PC-9 (cell line): ENCODE data around the gene CLPSL2. TPM values are rescaled to one million over a fixed set of nuclear protein-coding genes. Genes with fewer than 3 reads are reported as not detected.

ENCODE experiments used
- BruUV-seq: library from RNA; stranded (reverse); fragments of 400-500 nt; replicated peaks from 2 replicates; lab custom pipeline; 2021; lab: Mats Ljungman, UMichigan
- CTCF ChIA-PET: fragments of 300-600 bp; sonication (Branson Sonifier 250); formaldehyde crosslinking; loops from one replicate; lab custom pipeline; 2022; ENCODE audit warnings: antibody characterized with exemption; lab: Charles Lee
- POLR2A ChIA-PET: fragments of 300-600 bp; sonication (Branson Sonifier 250); formaldehyde crosslinking; loops from one replicate; lab custom pipeline; 2022; ENCODE audit warnings: antibody characterized with exemption; ENCODE audit not compliant: unreplicated experiment; lab: Charles Lee
- DNase-seq, 2 experiments: peaks; one replicate each; pipeline versions ENCODE4 v3.0.0 to v3.0.0-alpha.2; 2015 to 2022; ENCODE audit warnings: mixed read lengths in 1 of 2
- H2AFZ ChIP-seq: fragments of 200-600 bp; sonication (generic); 2 replicates; pipeline ENCODE4 v1.8.1; 2017; ENCODE audit warnings: antibody characterized with exemption
- H3F3A ChIP-seq: fragments of 200-600 bp; sonication (generic); 2 replicates; pipeline ENCODE4 v1.8.1; 2017; ENCODE audit warnings: antibody characterized with exemption, mild to moderate bottlenecking, low read depth; ENCODE audit not compliant: insufficient read depth
- H3K27ac ChIP-seq: fragments of 200-600 bp; sonication (generic); 2 replicates; pipeline ENCODE4 v1.6.1; 2016; ENCODE audit warnings: mixed run types
- H3K27me3 ChIP-seq: fragments of 200-600 bp; sonication (generic); 2 replicates; pipeline ENCODE4 v1.6.1; 2016; ENCODE audit warnings: low read depth, mixed run types; ENCODE audit not compliant: insufficient read depth
- H3K36me3 ChIP-seq: fragments of 200-600 bp; sonication (generic); 2 replicates; pipeline ENCODE4 v1.6.1; 2016; ENCODE audit warnings: low read depth, mixed run types
- H3K4me1 ChIP-seq: fragments of 200-600 bp; sonication (generic); replicated peaks from 2 replicates; pipeline ENCODE4 v1.6.1; 2016; ENCODE audit warnings: mixed run types; ENCODE audit not compliant: insufficient read depth
- H3K4me2 ChIP-seq: fragments of 200-600 bp; sonication (generic); 2 replicates; pipeline ENCODE4 v1.6.1; 2017; ENCODE audit warnings: mixed run types
- H3K4me3 ChIP-seq: fragments of 200-600 bp; sonication (generic); 2 replicates; pipeline ENCODE4 v1.6.1; 2016; ENCODE audit warnings: mixed run types
- H3K79me2 ChIP-seq: fragments of 200-600 bp; sonication (generic); 2 replicates; pipeline ENCODE4 v1.6.1; 2017; ENCODE audit warnings: low read depth, mixed run types
- H3K9me2 ChIP-seq: fragments of 200-600 bp; sonication (generic); 2 replicates; pipeline ENCODE4 v1.8.1; 2017; ENCODE audit warnings: mild to moderate bottlenecking; ENCODE audit not compliant: insufficient read depth
- H3K9me3 ChIP-seq: fragments of 200-600 bp; sonication (generic); 2 replicates; pipeline ENCODE4 v1.8.1; 2016; ENCODE audit warnings: low read depth; ENCODE audit not compliant: insufficient read depth
- H4K20me1 ChIP-seq: fragments of 200-600 bp; sonication (generic); 2 replicates; pipeline ENCODE4 v1.8.1; 2017; ENCODE audit not compliant: insufficient read depth
- EZH2 ChIP-seq: fragments of 200-600 bp; sonication (generic); IDR thresholded peaks from 2 replicates; pipeline ENCODE4 v1.8.0; 2017; ENCODE audit warnings: antibody characterized with exemption, low read depth
- intact Hi-C: fragments of 100-400 bp; cut with micrococcal nuclease; formaldehyde crosslinking; loops from one replicate; pipeline ENCODE4 v1.10.0; 2022; ENCODE audit not compliant: unreplicated experiment
- total RNA-seq: library from RNA; stranded (reverse); gene quantifications from 2 replicates; pipeline ENCODE4 v1.2.3, GENCODE V29; 2021
- TF ChIP-seq, protein P1 (sequence below): fragments of 200-600 bp; sonication (generic); conservative IDR thresholded peaks from 2 replicates; pipeline ENCODE4 v1.6.1; 2017; ENCODE audit warnings: mixed run types, antibody characterized with exemption, mild to moderate bottlenecking, moderate library complexity

The CLPSL2 gene
- total RNA-seq, 1 experiment from 2014 or later: 0.76 TPM

- Histone ChIP-seq H3K4me2 (no peak overlapping the region), H3K27me3 (no peaks in the 10 kb centered on the region), H4K20me1 (no peaks in the 10 kb centered on the region), H3K4me3 (no peak overlapping the region), H3K36me3 (no peaks in the 10 kb centered on the region), H3K4me1 (peaks cover 7% of the 10 kb centered on the region), H3K79me2 (no peaks in the 10 kb centered on the region), H2AFZ (no peak overlapping the region), H3K9me2 (no peaks in the 10 kb centered on the region), H3F3A (no peaks in the 10 kb centered on the region), H3K9me3 (no peaks in the 10 kb centered on the region), H3K27ac (no peak overlapping the region)
- no TSS peak for BruUV-seq
- peak; percentile 51 to 71 for DNase-seq
- TF ChIP-seq, protein P1, sequence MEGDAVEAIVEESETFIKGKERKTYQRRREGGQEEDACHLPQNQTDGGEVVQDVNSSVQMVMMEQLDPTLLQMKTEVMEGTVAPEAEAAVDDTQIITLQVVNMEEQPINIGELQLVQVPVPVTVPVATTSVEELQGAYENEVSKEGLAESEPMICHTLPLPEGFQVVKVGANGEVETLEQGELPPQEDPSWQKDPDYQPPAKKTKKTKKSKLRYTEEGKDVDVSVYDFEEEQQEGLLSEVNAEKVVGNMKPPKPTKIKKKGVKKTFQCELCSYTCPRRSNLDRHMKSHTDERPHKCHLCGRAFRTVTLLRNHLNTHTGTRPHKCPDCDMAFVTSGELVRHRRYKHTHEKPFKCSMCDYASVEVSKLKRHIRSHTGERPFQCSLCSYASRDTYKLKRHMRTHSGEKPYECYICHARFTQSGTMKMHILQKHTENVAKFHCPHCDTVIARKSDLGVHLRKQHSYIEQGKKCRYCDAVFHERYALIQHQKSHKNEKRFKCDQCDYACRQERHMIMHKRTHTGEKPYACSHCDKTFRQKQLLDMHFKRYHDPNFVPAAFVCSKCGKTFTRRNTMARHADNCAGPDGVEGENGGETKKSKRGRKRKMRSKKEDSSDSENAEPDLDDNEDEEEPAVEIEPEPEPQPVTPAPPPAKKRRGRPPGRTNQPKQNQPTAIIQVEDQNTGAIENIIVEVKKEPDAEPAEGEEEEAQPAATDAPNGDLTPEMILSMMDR: peak; percentile 88
- TF ChIP-seq EZH2: no peak
- ChIA-PET POLR2A (interaction anchor here (0.6 kb wide), 1 partner anchor 180 kb away, joined by 4 read pairs; no protein-coding TSS in a partner anchor), CTCF (interaction anchor here (0.6 to 2.1 kb wide), 10 partner anchors 9 to 389 kb away, joined by 3 to 18 read pairs (median 4); no protein-coding TSS in a partner anchor)
- intact Hi-C loops: loop anchor here (1.0 to 10.0 kb wide), 4 partner anchors 152 to 440 kb away; partner anchors contain the start of genes DEF6 and RPL10A
Measured at GRCh38 chr6:35736253-35736894, 40.0 kb upstream of the CLPSL2 start.

DNA sequence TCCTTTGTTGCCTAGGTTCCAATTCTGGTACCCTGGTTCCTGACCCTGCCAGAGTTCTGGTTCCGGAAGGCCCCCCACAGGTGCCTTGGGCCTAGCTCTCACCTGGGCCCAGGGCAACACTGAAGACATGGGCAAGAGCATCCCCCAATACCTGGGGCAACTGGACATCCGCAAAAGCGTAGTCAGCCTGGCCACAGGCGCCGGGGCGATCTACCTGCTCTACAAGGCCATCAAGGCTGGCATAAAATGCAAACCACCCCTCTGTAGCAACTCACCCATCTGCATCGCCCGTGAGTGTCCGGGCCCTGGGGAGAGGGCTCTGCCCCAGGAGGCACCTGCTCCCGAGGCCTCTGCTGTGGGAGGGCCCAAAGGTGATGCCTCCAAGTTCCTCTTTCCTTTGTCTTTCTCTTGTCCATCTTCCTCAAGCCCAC, 39.4 kb upstream of the CLPSL2 start, which contains the start of gene ARMC12:
Gene ARMC12 (plus strand): TSS at position 51 of the 431 bp plus-strand sequence. CDS start 77 bp downstream, at position 128.
- Histone ChIP-seq H3K4me1 (peaks cover 7% of the 10 kb centered on the region), H3K9me3 (no peaks in the 10 kb centered on the region), H3K27ac (no peak within 1 kb of the TSS), H2AFZ (no peak within 1 kb of the TSS), H3K4me2 (no peak within 1 kb of the TSS), H3K36me3 (no peaks in the 10 kb centered on the region), H3K4me3 (no peak within 1 kb of the TSS), H4K20me1 (no peaks in the 10 kb centered on the region), H3K27me3 (no peaks in the 10 kb centered on the region), H3K79me2 (no peaks in the 10 kb centered on the region), H3F3A (no peaks in the 10 kb centered on the region), H3K9me2 (no peaks in the 10 kb centered on the region)
- ChIA-PET CTCF (interaction anchor here (0.6 to 2.1 kb wide), 7 partner anchors 46 to 291 kb away, joined by 3 to 18 read pairs (median 8); no protein-coding TSS in a partner anchor), POLR2A (no interaction called here)
- no TSS peak for BruUV-seq
- intact Hi-C loops: loop anchor here (1.0 to 10.0 kb wide), 6 partner anchors 153 to 440 kb away; partner anchors contain the start of genes DEF6, PPARD and RPL10A
- no peak for DNase-seq
- TF ChIP-seq, protein P1: no peak
- no peak for TF ChIP-seq EZH2

DNA sequence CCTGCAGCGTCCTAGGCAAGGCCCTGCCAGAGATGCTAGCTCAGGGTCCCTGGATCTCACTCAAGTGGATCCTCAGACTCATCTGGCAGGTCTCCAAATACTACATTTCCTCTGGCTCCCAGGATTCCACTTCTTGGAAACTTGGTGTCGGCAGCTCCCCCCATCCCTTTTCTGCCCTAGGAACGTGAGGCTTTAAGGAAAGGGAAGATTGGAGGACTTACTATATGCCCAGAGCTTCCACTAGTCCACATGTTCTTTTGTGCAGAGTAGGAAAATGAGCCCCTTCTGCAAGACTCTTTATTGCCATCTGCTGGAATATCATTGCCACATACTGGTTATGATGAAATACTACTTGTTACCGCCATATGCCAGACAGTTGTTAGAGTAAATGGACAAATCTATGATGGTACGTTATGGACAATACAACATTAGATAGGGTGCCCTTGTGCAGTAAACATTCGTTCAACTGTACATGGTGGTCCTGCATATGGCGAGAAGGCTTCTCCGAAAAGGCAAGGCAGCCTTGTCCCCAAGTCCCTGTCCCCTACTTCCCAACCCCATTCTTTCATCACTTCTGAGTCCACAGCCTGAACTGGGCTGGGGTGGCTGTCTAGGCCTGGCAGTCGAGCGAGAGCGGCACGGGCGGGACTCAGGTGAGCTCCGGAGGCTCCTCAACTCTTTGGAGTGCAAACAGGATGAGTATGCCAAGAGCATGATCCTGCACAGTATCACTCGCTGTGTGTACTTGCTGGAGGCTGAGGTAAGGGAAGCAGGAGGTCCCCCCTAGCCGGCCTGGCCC, 38.8 kb upstream of the CLPSL2 start:
- no peaks in the 10 kb centered on the region for H3K9me2 ChIP-seq
- TF ChIP-seq EZH2: no peak
- TF ChIP-seq, protein P1: peak; percentile 75
- peak in 1 of 2 experiments; percentile 72 for DNase-seq
- H3K27me3 ChIP-seq: no peaks in the 10 kb centered on the region
- no peak overlapping the region for H2AFZ ChIP-seq
- intact Hi-C loops: loop anchor here (1.0 to 10.0 kb wide), 5 partner anchors 214 to 441 kb away; partner anchors contain the start of genes DEF6, PPARD and RPL10A
- peaks cover 1% of the 10 kb centered on the region for H3K4me1 ChIP-seq
- H3K36me3 ChIP-seq: no peaks in the 10 kb centered on the region
- H3K27ac ChIP-seq: no peak overlapping the region
- H3F3A ChIP-seq: no peaks in the 10 kb centered on the region
- BruUV-seq: no TSS peak
- no peaks in the 10 kb centered on the region for H3K79me2 ChIP-seq
- no peaks in the 10 kb centered on the region for H4K20me1 ChIP-seq
- no peak overlapping the region for H3K4me2 ChIP-seq
- no peaks in the 10 kb centered on the region for H3K9me3 ChIP-seq
- no peak overlapping the region for H3K4me3 ChIP-seq
- CTCF ChIA-PET: interaction anchor here (0.7 to 2.1 kb wide), 4 partner anchors 114 to 291 kb away, joined by 3 to 18 read pairs (median 8); no protein-coding TSS in a partner anchor
- POLR2A ChIA-PET: no interaction called here
